Retinal pigment epithelial cell (primary cell): Measurements from ENCODE around the gene AMER2.

Source experiments
- DNase-seq: peaks from one replicate; pipeline ENCODE4 v3.0.0-alpha.2; 2010; ENCODE audit warnings: low read depth
- H3K4me3 ChIP-seq: 2 replicates; pipeline ENCODE4 v1.5.1; 2011; ENCODE audit warnings: mild to moderate bottlenecking, low read length, control low read depth, moderate library complexity
- TF ChIP-seq, protein P1 (sequence below): conservative IDR thresholded peaks from 2 replicates; pipeline ENCODE4 v1.5.1; 2011; ENCODE audit warnings: low read depth, low read length, control low read depth, inconsistent platforms

The AMER2 gene, protein sequence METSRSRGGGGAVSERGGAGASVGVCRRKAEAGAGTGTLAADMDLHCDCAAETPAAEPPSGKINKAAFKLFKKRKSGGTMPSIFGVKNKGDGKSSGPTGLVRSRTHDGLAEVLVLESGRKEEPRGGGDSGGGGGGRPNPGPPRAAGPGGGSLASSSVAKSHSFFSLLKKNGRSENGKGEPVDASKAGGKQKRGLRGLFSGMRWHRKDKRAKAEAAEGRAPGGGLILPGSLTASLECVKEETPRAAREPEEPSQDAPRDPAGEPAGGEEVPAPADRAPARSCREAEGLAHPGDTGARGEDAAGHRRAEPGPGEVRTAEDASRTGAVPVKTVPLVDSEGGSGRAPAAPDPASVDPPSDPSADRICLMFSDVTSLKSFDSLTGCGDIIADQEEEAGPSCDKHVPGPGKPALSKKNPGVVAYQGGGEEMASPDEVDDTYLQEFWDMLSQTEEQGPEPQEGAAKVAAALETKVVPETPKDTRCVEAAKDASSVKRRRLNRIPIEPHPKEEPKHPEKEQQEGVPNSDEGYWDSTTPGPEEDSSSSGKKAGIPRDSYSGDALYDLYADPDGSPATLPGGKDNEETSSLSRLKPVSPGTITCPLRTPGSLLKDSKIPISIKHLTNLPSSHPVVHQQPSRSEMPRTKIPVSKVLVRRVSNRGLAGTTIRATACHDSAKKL

DNA sequence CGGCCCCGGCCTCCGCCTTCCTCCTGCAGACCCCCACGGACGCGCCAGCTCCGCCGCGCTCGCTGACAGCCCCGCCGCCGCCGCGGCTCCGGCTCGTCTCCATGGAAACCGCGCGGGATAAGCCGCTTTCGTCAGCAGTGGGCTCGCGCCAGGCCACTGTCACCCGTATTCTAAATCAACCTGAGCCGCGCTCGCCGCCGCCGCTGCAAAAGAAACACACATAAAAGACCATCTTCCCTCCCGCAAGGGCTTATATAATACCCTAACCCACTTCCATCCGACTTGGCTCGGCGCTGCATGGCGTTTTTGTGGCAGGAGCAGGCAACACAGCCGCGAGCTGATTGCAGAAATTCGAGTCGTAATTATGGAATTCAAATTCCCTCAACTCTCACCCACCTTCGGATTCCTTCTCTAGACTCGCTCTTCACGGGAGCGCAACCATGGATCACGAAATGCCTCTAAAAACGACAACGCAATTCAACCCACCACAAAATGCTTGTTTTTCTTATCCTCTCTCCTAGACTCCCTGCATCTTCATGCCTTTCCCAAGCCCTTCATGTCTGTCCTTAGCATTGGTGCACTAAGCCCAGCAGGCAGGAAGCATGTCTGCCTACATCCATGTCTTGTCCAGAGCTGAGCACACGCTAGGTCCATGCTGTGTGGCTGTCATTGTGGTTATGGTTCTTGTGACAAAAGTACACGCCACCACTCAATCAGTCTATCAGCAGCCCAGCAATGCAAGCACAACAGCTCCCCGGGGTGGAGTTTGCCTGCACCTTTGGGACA lies at the start of gene AMER2:
Gene AMER2, minus strand, starts transcription at position 772 of the 786 bp plus-strand sequence. Its CDS starts 669 bp downstream, at position 103.
- DNase-seq: peak; percentile 3
- peak within 1 kb of the TSS; percentile 34 for H3K4me3 ChIP-seq
- TF ChIP-seq, protein P1, sequence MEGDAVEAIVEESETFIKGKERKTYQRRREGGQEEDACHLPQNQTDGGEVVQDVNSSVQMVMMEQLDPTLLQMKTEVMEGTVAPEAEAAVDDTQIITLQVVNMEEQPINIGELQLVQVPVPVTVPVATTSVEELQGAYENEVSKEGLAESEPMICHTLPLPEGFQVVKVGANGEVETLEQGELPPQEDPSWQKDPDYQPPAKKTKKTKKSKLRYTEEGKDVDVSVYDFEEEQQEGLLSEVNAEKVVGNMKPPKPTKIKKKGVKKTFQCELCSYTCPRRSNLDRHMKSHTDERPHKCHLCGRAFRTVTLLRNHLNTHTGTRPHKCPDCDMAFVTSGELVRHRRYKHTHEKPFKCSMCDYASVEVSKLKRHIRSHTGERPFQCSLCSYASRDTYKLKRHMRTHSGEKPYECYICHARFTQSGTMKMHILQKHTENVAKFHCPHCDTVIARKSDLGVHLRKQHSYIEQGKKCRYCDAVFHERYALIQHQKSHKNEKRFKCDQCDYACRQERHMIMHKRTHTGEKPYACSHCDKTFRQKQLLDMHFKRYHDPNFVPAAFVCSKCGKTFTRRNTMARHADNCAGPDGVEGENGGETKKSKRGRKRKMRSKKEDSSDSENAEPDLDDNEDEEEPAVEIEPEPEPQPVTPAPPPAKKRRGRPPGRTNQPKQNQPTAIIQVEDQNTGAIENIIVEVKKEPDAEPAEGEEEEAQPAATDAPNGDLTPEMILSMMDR: no peak

DNA sequence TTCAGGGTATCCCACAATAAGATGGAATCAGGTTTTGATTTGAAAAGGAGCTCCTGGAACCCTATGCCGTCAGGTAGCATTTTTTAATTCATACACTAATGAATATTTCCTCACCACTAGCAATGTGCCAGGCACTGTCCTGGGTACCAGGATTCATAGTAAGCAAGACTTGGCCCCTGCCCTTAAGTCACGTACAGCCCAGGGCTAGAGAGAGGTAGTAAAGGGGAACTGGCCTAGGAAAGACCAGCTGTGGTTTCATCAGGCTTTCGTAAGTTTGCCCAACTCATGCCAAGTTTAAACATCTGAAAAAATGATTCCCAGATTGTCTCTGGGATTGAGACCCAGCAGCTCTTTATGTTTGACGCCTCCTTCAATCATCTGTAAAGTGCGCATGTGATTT lies 45.9 kb upstream of the AMER2 start:
- TF ChIP-seq, protein P1: no peak
- no peak for DNase-seq
- H3K4me3 ChIP-seq: no peak overlapping the region

DNA sequence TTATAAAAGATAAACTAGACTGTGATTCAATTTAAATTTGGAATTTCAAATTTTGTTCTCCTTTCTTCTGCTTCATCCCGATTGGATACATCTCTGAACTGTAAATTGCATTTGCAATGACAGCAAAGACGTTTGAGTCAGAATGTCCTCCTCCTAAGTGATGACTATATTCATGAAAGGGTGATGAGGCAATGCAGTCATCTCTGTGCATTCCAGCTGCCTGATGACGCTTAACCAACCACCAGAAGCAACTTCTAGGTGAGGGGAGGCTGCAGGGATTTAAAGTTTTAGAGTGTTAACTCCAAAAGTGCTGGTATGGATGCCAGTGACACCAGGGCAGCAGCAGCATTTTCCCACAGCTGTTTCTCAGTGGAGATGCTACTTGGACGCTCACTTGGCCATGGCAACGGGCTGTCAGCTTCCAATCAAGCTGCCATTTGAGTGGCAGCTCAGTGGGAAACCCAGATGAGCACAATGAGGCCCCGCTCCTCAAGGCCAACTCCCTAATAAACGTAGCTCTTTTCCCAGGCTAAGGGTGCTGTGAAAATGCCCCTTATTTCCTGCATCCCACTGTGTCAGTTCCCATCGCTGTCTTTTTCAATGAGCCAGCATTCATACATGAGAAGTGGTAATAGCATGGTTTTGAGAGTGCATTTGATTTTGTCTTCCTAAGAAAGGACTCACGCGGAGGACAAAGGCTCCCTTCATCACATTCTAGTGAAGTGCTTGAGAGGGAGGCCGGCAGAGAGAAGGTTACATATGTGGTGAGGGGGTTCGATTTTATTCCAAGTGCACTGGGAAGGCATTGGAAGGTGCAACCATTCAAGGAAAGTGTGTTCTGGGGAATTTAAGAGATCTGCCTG lies 45.2 kb upstream of the AMER2 start:
- TF ChIP-seq, protein P1: no peak
- DNase-seq: no peak
- no peak overlapping the region for H3K4me3 ChIP-seq

DNA sequence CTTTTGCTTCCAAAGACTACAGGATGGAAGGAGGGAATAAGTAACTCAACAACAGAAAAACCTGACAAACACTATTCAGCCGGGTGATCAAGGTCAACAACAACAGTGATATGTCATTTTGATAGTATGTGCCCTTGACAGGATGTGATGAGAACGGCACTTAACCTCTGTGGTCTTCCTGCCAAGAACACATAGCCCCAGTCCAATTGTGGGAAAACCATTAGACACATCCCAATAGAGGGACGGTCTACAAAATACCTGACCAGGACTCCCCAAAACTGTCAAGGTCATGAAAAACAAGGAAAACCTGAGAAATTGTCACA lies 43.1 kb upstream of the AMER2 start:
- DNase-seq: no peak
- no peak overlapping the region for H3K4me3 ChIP-seq
- TF ChIP-seq, protein P1: no peak

DNA sequence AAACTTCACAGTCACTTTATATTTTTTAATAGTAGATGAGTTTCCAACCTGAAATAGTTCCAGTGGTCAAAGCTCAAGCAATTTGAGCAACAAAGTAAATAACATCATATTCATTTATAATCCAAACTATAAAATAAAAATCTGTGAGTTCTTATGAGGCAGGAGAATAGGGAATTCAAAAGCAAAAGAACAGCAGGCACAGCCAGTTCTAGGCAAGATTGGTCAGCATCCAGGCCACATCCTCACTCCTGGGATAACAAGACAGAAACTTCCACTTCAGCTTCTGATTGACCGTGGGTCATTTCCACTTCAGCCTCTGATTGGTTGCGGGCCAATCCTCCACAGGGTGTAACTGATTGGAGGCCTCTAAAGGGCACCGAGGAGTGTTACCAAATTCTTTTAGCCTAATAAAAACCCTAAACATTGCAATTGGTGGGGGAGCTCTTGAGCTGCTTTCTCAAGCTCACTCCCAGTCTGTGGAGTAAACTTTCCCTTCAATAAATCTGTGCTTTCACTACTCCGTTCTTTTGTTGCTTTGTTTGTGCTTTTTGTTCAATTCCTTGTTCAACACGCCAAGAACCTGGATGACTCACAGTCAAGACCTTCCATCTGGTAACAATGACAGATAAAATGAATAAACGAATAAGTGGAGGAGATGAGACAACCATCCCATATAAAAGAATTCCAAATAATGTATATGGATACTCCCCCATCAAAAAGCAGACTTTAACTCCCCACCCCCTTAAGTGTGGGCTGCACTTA lies 42.6 kb upstream of the AMER2 start:
- H3K4me3 ChIP-seq: no peak overlapping the region
- no peak for DNase-seq
- TF ChIP-seq, protein P1: no peak

DNA sequence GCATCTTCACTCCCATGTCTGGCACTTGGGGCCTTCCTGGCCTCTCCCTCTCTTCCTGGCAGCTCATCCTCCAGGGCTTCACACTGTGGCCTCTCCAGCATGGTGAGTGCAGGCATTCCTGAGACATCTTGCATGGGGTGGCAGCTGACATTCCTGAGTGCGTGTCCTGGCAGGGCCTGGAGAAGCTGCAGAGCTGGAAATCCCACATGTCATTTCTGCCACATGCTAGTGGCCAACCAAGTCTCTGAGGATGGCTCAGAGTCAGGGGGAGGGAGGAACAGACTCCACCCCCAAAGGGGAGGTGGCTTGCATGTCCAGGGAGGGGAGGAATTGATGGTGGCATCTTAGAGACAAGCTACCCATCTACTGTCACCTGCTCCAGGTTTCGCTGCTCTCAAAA lies 41.6 kb upstream of the AMER2 start:
- DNase-seq: no peak
- no peak overlapping the region for H3K4me3 ChIP-seq
- TF ChIP-seq, protein P1: no peak
